ENCODE results near the gene MIAT. TPM values are rescaled to one million over a fixed set of nuclear protein-coding genes. Genes with fewer than 3 reads are reported as not detected.
A peak's percentile ranks its signal among the peaks of the same experiment; 100 is the strongest.

The MIAT gene
- total and polyA plus RNA-seq, 2 of the 8 experiments (the other 6 are each of a cell fraction or from before 2014, with no cell fraction given), result 27.6 to 36.0 TPM

DNA sequence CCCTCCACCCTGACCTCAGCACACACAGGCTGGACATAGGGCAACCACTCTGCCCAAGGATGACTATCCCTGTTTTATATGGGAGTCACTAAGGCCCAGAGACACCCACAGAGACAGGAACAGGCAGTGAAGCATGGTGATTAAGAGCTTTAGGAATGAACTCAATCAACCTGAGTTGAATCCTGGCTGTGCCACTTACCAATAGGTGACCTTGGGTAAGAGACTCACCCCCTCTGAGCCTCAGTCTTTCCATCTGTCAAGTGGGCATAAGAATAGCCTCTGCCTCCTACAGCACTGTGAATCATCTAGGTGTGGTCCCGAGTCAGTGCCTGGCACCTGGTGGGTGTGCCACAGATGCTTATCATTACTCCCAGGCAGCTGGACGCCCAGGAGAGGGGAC, 46.4 kb upstream of the MIAT start:
- H4K91ac ChIP-seq (replicated peaks; ENCODE audit: insufficient read length, low read length), result no peak overlapping the region
- H4K8ac ChIP-seq (ENCODE audit: extremely low read depth, insufficient read depth, low read length), result no peak overlapping the region
- ChIA-PET POLR2A (ENCODE audit: partially characterized antibody) (interaction anchor here (1.1 kb wide), 1 partner anchor 47 kb away, joined by 3 read pairs; no protein-coding TSS in a partner anchor), CTCF (ENCODE audit: partially characterized antibody) (interaction anchor here (0.9 kb wide), 1 partner anchor 217 kb away, joined by 3 read pairs; no protein-coding TSS in a partner anchor)
- H3K9me3 ChIP-seq (ENCODE audit: insufficient read depth in 2 of 2, low read depth in 1 of 2, low read length in 1 of 2), result no peaks in the 10 kb centered on the region
- no peak overlapping the region for H3K18ac ChIP-seq (ENCODE audit: extremely low read depth, low read length)
- peaks cover 5 to 31% (median 25%) of the 10 kb centered on the region in 4 experiments for H3K27me3 ChIP-seq (replicated peaks in 1 of 4; ENCODE audit: control insufficient read depth in 3 of 4, extremely low read depth in 1 of 4, insufficient read depth in 3 of 4, low read length in 3 of 4)
- no peak overlapping the region for H3K4me3 ChIP-seq (ENCODE audit: extremely low read depth in 1 of 4, insufficient read depth in 2 of 4, low read depth in 3 of 4, low read length in 4 of 4)
- H2BK120ac ChIP-seq (replicated peaks; ENCODE audit: low read depth, low read length), result no peak overlapping the region
- peaks cover 11 to 25% (median 19%) of the 10 kb centered on the region in 4 experiments for H3K4me1 ChIP-seq (replicated peaks in 1 of 4; ENCODE audit: control insufficient read depth in 3 of 4, insufficient read depth in 4 of 4, low read length in 3 of 4)
- DNase-seq (ENCODE audit: low read depth in 1 of 2, low spot score in 2 of 2) (no peak), FAIRE-seq (no peak)
- no peaks in the 10 kb centered on the region for H4K20me1 ChIP-seq (replicated peaks in 1 of 2; ENCODE audit: control insufficient read depth in 1 of 2, insufficient read depth in 2 of 2, low read length in 2 of 2)
- H3K56ac ChIP-seq (replicated peaks; ENCODE audit: insufficient read length, low read depth, low read length), result no peak overlapping the region
- WGBS, 2 experiments (ENCODE audit: extremely low coverage in 1 of 2, insufficient coverage in 1 of 2, insufficient read length in 1 of 2, insufficient replicate concordance in 2 of 2, low coverage in 1 of 2, low lambda C conversion rate in 2 of 2, missing lambda C conversion rate in 1 of 2), result 88% methylated on average over 2 of the region's 2 CpGs; no CpG with 5 or more reads in 1 of the 2 experiments
- H3K14ac ChIP-seq (ENCODE audit: insufficient read length), result no peak overlapping the region
- no peak overlapping the region for H4K5ac ChIP-seq (ENCODE audit: insufficient read length, low read depth, low read length)
- H3K79me1 ChIP-seq (ENCODE audit: low read depth, low read length), result no peaks in the 10 kb centered on the region; the same call in 1 of the 2 replicates
- no peak overlapping the region for H2AFZ ChIP-seq (ENCODE audit: low read length)
- peak overlapping the region; percentile 77; the same call in 1 of the 2 replicates for H2BK12ac ChIP-seq (ENCODE audit: low read depth, low read length)
- no peak overlapping the region for H2AK5ac ChIP-seq (ENCODE audit: low read depth, low read length)
- H3K36me3 ChIP-seq (ENCODE audit: control insufficient read depth in 2 of 4, insufficient read depth in 4 of 4, low read length in 3 of 4), result no peaks in the 10 kb centered on the region
- H2BK15ac ChIP-seq (ENCODE audit: low read length), result no peak overlapping the region
- no peak overlapping the region for H3K4ac ChIP-seq (replicated peaks; ENCODE audit: insufficient read length, low read depth, low read length)
- H3K23me2 ChIP-seq (ENCODE audit: low read depth, low read length), result peaks cover 5% of the 10 kb centered on the region; the same call in 1 of the 2 replicates
- H3K9ac ChIP-seq (replicated peaks in 1 of 4; ENCODE audit: extremely low read depth in 1 of 4, low read depth in 3 of 4, low read length in 3 of 4), result no peak overlapping the region
- no peak overlapping the region for H3K23ac ChIP-seq (ENCODE audit: insufficient read length)
- H2BK20ac ChIP-seq (ENCODE audit: low read length), result peak overlapping the region; percentile 66
- H2BK5ac ChIP-seq (ENCODE audit: low read depth, low read length), result peak overlapping the region; percentile 40; the same call in 1 of the 2 replicates
- H3K79me2 ChIP-seq (ENCODE audit: control insufficient read depth in 1 of 2, insufficient read depth in 2 of 2, low read length in 2 of 2), result no peaks in the 10 kb centered on the region
- no peak overlapping the region for H3K4me2 ChIP-seq (ENCODE audit: insufficient read depth in 1 of 2, low read depth in 2 of 2, low read length in 2 of 2)
- H3K27ac ChIP-seq (ENCODE audit: low read depth, low read length), result no peak overlapping the region
- TF ChIP-seq EP300 (IDR thresholded peaks at IDR 0.05; ENCODE audit: borderline replicate concordance in 1 of 2, low read depth in 2 of 2, low read length in 2 of 2), result no peak
- TF ChIP-seq, protein P1, sequence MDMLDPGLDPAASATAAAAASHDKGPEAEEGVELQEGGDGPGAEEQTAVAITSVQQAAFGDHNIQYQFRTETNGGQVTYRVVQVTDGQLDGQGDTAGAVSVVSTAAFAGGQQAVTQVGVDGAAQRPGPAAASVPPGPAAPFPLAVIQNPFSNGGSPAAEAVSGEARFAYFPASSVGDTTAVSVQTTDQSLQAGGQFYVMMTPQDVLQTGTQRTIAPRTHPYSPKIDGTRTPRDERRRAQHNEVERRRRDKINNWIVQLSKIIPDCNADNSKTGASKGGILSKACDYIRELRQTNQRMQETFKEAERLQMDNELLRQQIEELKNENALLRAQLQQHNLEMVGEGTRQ (IDR thresholded peaks at IDR 0.05; ENCODE audit: low read length), result no peak
- no peak for TF ChIP-seq EZH2 (IDR thresholded peaks at IDR 0.05; ENCODE audit: low read depth, low read length, severe bottlenecking)
- no peak for TF ChIP-seq SIX5 (IDR thresholded peaks at IDR 0.05; ENCODE audit: low read depth, low read length)
- TF ChIP-seq KDM5A (IDR thresholded peaks at IDR 0.05; ENCODE audit: low read length), result no peak
- no peak for TF ChIP-seq GABPA (IDR thresholded peaks at IDR 0.05; ENCODE audit: borderline replicate concordance, insufficient read depth, low read length)
- no peak for TF ChIP-seq TAF1 (IDR thresholded peaks at IDR 0.05; ENCODE audit: low read depth, low read length)
- TF ChIP-seq RNF2 (IDR thresholded peaks at IDR 0.05; ENCODE audit: borderline replicate concordance, low read depth, low read length, missing control alignments, poor library complexity, severe bottlenecking), result no peak
- TF ChIP-seq RAD21 (IDR thresholded peaks at IDR 0.05 in 1 of 2, conservative IDR thresholded peaks at IDR 0.05 in 1 of 2; ENCODE audit: low read depth in 2 of 2, low read length in 2 of 2), result no peak
- no peak for TF ChIP-seq POU5F1 (IDR thresholded peaks at IDR 0.05; ENCODE audit: low read depth, low read length)

Measured in H1 (cell line).